ENCODE results near the gene SMC2.
A peak's percentile ranks its signal among the peaks of the same experiment; 100 is the strongest.

The SMC2 gene

GRCh38 chr9:104108315-104108714 lies 14.2 kb downstream of the SMC2 start:
- no peak for DNase-seq

- no peak for DNase-seq
Observed at GRCh38 chr9:104110509-104110908, 16.4 kb downstream of the SMC2 start.

GRCh38 chr9:104118916-104119315 lies 24.8 kb downstream of the SMC2 start:
- no peak for DNase-seq

GRCh38 chr9:104121022-104121421 lies 26.9 kb downstream of the SMC2 start:
- DNase-seq, result no peak

- no peak for DNase-seq
Observed at GRCh38 chr9:104138243-104138868, 44.2 kb downstream of the SMC2 start.

- no peak for DNase-seq
Observed at GRCh38 chr9:104142799-104143549, 48.9 kb downstream of the SMC2 start.

- DNase-seq, result no peak
Observed at GRCh38 chr9:104143550-104143910, 49.4 kb downstream of the SMC2 start.

GRCh38 chr9:104144336-104144735 lies 50.2 kb downstream of the SMC2 start:
- DNase-seq, result no peak

- no peak for DNase-seq
Observed at GRCh38 chr9:104173067-104173466, 79.0 kb downstream of the SMC2 start.

GRCh38 chr9:104177003-104177611 lies 83.0 kb downstream of the SMC2 start:
- peak; percentile 50 for DNase-seq

- DNase-seq, result no peak
Observed at GRCh38 chr9:104177676-104178075, 83.6 kb downstream of the SMC2 start.

All from NCI-H1105 treated with DMSO at 0.1 percent for 48 hours (cell line).